Hypothalamus (tissue), 51 donors: ENCODE results near the gene ST6GALNAC3.

Source experiments
- DNase-seq, 51 donors: peaks; one replicate each; lab custom pipeline; 2025; lab: John Stamatoyannopoulos, UW

Gene ST6GALNAC3

DNA sequence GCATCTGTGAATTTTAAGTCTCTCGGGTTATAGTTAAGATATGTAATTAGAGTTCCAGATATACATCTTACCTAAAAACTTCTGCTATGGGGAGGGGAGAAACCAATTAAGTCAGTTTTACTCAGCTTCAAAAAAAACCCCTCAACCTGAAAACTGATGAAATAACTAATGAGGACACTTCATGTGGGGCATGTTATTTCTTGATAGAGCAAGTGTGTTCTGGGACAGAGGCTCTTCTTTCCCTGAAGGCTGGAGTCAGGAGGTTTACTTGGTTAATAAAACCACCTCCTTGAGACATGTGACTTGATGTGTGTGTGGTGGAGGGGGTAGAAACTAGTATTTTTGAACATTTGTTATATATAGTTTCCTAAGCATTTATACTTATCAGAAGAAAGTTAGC, 479.7 kb downstream of the ST6GALNAC3 start:
- no peak for DNase-seq

DNA sequence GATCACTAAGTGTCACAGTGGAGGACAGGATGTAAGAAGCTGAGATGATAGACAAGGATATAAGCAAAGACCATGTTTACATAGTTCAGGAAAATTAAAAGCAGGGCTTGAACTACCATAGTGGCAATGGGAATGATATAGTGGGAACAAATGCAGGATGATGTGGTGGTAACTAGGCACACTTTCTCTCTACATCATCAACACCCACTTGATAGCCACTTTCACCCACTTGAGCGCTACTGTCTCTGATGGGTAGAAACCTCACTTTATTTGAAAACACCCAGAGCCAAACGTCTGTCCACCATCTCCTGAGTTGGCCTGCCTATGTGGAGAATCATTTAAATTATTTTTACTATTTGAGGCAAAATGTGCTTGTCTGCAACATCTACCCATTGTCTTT, 487.7 kb downstream of the ST6GALNAC3 start:
- DNase-seq: no peak

DNA sequence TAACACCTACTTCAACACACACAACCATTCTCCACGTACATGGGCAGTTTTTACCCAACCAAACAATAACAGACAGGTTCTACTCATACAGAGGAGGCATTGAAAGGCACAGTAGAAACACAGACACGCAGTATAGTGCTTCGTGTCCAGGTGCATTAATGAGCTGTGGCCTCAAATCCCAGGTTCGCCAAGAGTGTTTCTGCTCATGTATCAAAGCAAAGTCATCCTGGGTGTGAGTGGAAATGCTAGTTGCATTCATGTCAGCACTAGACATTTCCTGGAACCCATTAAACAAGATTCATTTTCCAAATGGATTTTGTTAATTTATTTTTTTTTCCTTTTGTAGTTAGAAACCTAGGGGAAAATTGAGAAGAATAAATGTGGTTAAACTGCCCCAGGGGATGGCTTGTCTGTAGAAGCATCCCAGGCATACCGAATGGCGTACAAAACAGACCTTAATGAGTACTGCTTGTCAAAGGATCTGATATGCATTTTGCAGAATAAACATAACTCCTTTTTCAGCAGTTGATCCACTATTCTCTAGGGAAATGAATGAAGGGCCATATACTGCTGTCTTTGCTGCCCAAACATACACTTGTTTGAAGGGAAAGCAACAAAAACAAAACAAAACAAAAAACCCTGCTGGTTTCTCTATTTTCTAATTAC, 494.2 kb downstream of the ST6GALNAC3 start:
- DNase-seq: no peak

DNA sequence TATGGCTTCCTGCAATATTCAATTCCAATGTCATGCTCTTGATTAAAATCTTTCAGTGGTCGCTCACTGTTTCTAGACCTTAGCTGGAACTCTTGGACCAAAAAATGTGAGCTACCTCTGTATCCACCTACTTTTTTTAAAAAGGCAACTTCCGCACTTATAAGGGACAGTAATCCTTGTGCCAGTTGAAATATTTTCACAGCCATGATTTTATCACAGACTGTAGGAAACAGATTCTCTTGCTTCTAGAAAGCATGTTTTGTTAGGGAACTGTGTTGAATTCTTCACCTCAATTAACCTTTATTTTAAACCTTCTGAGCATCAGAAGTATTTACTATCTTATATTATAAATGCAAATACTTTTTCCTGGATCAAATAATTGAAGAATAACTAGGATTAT, 496.7 kb downstream of the ST6GALNAC3 start:
- DNase-seq: no peak

DNA sequence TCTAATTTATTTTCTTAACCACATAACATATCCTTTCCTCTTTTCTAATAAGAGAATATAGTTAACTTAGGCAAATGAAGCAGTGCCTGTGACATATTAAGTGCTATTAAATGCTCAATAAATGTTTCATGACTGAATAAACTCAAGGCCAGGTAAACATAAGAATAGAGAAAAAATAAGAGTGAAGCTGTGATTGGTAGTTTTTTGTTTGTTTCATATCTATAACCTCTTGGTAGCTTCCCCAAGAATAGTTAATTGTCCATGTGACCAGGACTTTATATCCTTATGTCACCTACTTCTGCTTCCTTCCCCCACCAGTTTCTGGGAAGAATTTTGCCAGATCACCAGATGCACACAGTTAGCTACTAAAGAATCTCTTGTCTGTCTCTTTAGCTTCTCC, 497.7 kb downstream of the ST6GALNAC3 start:
- no peak for DNase-seq

DNA sequence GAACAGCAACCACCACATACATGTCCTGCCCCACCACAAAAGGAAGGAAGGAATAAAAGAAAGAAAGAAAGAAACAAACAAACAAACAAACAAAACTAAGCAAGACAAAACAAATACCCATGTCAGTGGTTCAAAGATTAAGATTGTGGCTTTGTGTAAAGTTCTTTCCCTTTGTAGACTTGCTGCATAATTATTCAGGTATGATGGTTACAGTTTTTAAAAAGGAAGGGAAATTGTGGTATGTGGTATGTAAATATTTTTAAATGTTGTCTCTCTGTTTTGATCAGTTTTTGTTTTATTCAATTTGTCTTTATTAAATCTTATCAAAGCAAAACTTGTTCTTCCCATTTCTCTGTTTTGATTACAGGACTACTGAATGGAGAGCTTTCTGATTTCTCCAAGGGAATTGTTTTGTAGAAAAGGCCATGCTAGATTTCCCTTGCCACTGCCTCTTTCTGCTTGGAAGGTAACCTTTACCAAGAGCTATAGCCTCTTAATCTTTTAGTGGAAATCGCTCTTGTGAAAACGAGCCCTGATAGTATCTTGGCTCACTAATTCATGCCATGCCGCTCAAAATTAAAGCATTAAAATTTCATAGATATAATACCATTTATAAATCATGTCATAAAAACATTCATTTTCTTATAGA, 502.5 kb downstream of the ST6GALNAC3 start:
- DNase-seq: no peak

DNA sequence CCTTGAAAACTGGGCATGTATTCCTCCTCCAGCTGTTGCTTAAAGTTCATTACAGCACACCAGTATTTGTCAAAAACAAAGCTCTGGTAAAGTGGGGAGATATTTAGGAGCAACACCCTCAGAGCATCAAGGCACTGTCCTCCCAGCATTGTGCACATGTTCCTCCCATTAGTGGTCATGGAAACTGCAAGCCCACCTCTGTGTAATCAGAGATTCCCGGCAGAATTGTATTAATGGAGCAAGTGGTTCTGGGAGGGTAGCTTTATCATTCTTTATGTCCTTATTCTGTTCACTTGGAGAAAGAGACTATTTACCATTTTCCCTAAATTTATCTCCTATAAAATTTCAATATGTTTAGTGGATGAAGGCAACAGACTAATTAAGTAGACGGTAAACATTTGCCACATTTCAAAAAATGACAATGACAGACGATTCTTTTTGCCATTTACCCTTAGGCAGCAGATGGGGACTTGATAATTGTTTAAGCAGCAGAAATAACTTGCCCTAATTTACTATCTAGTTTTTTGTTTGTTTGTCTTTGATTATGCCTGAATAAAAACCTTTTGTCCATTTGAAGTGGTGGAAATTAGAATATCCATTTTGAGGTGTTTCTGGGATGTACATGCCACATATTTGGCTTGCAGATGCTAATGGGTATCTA, 503.1 kb downstream of the ST6GALNAC3 start:
- DNase-seq: no peak

DNA sequence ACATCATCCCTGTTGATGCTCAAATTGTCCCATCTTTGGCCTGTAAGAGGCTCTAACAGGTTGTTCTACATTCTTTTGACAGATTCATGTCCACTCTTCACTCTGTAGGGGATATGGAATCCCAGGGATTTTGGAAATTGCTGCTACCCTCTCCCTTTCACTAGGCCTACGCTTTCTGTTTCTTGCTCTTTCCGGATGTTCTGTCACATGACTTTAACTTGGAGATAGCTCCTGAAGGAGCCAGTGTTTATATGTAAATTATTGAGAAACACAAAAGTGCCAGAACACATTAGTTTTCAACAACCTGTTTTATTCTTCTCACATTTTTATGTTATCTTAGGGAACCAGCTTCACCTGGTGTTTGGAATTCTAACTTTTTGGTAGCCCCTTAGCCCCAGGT, 505.7 kb downstream of the ST6GALNAC3 start:
- DNase-seq: no peak

DNA sequence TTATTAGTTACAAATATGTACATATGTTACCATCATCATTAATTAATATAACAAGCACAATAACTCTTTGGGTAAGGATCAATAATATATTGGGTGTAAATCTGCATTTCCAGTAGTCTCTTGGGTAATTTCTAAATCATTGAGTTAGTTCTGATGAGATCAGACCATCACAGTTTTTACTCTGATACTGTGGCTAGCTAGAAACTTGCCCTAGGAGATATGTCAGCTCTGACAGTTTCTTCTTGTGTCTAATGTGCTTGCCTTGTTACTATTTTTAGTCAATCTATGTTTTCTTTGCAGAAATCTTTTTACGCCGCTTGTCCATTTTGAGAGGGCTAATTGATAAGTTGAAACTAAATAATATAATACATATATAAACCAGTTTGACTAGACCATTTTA, 507.2 kb downstream of the ST6GALNAC3 start:
- DNase-seq: no peak

DNA sequence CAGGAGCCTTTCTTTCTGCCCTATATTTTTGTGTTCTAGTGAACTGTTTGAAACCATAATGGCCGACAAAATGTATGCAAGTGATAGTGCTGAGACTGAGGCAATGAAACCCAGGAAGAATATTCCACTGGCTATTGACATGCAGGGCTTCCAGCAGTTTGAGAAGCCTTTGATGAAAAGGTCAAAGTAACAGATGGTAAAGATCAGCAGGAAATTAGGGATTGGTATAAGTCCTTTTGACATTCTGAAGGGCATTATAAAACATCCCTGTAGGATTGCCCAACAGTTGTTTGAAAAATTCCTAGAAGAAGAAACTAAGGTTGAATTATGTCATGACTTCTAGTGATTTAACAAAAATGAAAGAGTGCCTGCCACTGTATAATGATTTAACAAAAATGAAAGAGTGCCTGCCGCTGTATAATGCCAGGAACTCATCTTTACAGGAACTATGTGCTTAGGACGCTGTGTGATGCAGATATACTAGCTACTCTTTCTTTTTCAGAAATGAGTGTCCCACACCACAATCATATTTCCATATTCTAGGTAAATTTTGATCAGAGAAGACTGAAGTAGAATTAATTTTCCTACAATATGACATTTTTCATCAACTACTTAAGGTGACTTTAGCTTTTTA, 508.8 kb downstream of the ST6GALNAC3 start:
- DNase-seq: no peak

DNA sequence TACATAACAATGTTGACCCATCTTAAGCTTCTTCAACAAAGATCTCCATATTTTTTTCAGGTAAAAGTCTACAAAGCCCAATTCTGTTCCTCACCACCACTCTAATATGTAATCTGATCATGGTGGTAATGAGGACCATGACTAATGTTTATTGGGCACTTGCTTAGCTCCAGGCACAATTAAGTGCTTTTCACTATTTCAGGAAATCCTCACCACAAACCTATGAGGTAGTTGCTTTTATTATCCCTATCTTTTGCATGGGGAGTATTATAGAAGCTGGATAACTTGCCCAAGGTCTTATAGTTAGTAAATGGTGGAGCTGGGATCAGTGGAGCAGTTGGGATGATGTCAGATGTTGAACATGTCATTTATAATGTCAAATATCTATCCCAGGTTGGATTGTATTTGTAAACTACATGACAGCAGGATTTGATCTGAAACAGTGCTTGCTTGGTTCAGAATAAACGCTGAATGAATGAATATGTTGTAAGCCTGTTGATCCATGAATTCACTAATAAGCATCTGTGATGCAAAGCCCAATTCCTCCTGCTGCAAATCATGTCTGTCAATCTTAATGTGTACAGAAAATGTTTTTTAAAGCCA, 509.4 kb downstream of the ST6GALNAC3 start:
- no peak for DNase-seq

DNA sequence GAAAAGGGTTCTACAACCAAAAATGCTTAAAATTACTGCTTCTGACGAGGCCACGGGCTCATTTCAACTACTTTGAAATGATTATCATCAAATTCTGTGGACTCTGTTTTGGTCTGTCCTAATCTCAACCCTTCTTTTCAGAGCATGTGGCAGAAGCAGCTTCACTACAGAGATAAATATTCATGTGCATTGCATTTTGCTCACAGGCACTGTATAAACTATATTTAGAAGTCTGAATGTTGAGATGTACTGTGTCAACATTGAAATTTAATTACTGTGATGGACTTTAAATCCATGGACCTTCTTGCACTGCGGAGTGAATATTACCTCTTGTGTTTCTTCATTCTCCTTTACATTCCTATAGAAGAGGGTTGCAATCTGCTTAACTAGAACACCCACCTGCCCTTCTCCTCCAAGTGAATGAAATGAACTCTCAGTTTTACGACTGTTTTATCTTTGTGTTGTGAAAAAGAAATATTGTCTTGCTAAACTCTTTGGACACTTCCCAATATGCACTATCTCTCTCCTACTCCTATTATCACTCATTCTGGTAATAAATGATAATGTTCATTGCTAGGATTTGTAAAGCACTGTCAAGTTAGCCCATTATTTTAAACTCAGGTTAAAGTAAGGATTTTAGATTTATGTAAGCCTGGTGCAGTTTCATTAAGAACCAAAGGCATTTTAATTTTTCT, 511.6 kb downstream of the ST6GALNAC3 start:
- no peak for DNase-seq

DNA sequence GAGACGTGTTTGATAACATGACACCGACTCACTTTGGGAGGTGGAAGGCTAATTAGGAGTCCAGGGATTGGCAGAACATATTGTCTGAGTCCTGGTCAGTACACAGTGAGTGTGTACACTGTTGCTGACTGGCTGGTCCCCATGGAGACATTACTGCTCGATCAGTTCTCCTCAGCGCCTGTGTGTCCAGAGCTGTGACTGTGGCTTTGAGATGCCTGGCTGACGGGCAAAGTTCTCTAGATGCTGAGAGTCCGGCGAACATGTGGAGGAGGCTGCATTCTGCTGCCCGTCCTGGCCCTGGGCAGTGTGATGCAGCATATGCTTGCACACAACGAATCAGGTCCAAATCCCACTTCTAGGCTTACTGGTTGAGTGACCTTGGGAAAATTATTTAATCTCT, 512.7 kb downstream of the ST6GALNAC3 start:
- no peak for DNase-seq

DNA sequence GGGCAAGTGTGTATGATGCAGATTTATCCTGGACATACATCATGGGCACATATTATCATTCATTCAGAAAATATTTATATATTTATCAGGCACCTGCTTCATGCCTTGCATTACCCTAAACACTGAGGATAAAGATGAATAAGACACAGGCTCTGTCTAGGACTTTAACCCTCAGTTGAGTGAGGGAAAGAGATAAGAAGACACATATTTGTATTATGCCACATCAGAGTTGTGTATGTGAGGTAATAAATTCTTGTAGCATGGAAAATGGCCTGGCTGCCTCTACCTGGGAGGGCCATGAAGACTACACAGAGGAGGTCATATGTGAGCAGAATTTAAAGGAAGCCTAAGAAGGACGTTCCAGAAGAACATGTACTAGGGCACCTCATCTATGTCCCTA, 516.9 kb downstream of the ST6GALNAC3 start:
- no peak for DNase-seq

DNA sequence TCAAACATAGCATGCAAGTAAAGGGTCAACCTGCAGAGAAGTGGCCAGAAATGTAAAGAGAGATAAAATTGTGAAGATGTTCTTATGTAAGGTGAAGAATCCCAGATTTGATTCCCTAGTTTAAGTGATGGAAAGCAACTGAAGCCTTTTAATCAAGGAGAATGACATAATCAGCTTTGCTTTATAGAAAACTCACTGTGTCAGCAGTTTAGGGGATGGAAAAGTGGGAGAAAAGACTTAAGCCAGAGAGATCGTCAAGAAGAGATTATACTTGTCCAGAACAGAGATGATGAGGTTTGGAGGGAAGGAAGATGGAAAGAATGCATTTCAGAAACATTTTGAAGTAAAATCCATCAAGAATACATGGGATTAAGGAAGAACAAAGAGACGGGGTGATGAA, 517.4 kb downstream of the ST6GALNAC3 start:
- no peak for DNase-seq

DNA sequence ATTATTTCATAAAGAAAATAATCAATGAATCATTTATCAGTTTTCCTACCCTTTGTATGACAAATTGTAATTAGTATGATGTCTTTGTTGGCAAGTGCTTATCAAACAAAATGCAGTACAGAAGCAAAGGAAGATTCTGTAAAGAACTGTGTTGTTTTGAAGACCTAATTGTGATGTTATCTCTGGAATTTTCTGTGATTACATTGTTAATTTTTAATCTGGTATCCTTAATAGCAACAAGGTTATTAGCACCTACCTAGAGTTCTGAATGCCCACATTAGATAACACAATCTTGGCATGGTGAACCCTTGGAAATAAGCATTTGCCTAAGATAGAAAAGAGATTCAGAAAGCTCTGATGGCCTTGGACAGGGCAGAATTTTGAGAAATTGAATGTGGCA, 518.6 kb downstream of the ST6GALNAC3 start:
- no peak for DNase-seq

DNA sequence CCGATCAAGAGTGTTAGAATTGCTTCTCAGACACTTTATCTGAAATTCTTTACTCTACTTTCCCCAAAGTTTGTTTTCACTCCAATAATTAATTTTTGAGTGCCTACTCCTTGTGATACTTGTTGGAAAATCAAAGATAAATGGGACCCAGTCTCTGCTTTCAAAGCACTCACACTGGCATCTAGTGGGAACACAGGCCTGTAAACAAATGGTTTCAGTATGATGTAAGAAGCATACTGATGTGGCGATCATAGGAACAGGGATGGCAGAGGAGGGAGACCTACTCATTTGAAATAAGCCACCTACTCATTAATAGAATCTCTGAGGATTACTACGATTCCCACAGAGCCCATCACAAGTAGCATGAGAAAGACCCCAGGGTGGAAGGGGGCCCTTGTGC, 519.1 kb downstream of the ST6GALNAC3 start:
- DNase-seq: peak in 1 of 51 donors; percentile 3

DNA sequence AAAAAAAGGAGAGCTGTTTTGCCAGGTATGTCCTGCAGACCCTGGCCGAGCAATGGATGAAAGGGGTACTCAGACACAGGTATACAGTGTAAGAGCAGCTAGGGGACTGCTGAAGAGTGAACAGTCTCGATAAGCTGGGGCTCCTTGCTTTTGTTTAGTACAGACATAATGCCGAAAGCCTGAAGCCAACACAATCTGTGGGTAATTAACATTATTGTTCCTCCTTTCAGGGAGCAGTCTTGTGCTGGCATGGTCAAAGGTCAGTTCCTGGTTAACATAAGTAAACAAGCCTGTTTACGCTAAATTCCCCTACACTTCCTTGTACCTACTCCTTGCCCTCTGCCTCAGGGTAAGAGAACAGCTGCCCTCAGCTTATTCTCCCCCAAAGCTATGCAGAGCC, 520.5 kb downstream of the ST6GALNAC3 start:
- DNase-seq: no peak

DNA sequence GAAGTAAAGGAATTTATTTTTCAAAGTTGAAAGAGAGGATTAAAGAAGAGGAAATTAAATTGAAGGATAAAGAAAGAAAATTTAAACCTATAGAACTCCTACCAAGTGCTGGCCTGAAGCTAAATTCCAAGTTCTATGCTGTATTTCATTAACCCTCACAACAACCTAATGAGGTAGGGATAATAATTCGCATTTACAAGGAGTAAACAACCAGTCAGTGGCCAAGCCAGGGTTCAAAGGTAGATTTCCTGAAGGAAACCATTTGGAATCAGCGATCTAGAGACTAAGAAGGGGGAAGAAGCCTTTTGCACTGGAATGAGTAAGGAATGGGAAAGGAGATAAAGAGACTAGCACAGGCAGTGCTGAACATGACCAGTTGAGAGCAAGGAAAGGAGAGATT, 526.9 kb downstream of the ST6GALNAC3 start:
- DNase-seq: no peak

DNA sequence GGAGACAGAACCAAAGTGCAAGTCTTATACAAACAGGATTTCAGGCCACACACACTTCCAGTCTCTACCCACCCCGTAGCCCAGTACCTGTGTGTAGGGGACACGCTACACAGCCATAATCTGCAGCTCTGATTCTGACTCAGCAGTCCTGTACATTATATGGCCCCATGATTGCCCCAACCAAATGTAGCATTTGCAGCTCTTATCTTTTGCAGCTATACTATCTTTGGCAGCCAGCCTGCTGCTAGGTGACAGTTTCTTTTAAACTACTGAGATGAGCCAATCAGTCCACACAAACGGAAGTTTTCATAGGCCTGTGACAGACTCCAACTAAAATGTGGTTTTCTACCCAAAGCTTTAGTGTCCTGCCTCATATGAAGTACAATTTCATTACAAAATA, 533.2 kb downstream of the ST6GALNAC3 start:
- no peak for DNase-seq
